HG03520 (cell line): ENCODE results near the gene COL6A1.

Experiments
- ATAC-seq: cut with Tn5 transposase; IDR thresholded peaks from one replicate; pipeline ENCODE4 v1.9.1; 2021; ENCODE audit warnings: mild to moderate bottlenecking, moderate library complexity; ENCODE audit not compliant: unreplicated experiment

Gene COL6A1

GRCh38 chr21:45993210-45994085 lies 11.9 kb downstream of the COL6A1 start:
- no peak for ATAC-seq

- no peak for ATAC-seq
Measured at GRCh38 chr21:45994086-45994661, 12.6 kb downstream of the COL6A1 start.

GRCh38 chr21:45994759-45995685 lies 13.5 kb downstream of the COL6A1 start:
- no peak for ATAC-seq

GRCh38 chr21:45995686-45996179 lies 14.2 kb downstream of the COL6A1 start:
- ATAC-seq = no peak

GRCh38 chr21:45996311-45997204 lies 15.0 kb downstream of the COL6A1 start:
- ATAC-seq = no peak

- ATAC-seq = no peak
Measured at GRCh38 chr21:45997205-45997494, 15.6 kb downstream of the COL6A1 start.

- ATAC-seq = no peak
Measured at GRCh38 chr21:45997495-45998275, 16.1 kb downstream of the COL6A1 start.

- ATAC-seq = no peak
Measured at GRCh38 chr21:45998276-45998701, 16.7 kb downstream of the COL6A1 start.

GRCh38 chr21:45998871-45999580 lies 17.5 kb downstream of the COL6A1 start:
- no peak for ATAC-seq

- ATAC-seq = no peak
Measured at GRCh38 chr21:45999581-46000181, 18.1 kb downstream of the COL6A1 start.

GRCh38 chr21:46000182-46000730 lies 18.7 kb downstream of the COL6A1 start:
- no peak for ATAC-seq

GRCh38 chr21:46000731-46001641 lies 19.4 kb downstream of the COL6A1 start:
- no peak for ATAC-seq

GRCh38 chr21:46001821-46002681 lies 20.5 kb downstream of the COL6A1 start:
- no peak for ATAC-seq

- no peak for ATAC-seq
Measured at GRCh38 chr21:46002841-46003574, 21.4 kb downstream of the COL6A1 start.

- no peak for ATAC-seq
Measured at GRCh38 chr21:46003575-46004007, 22.0 kb downstream of the COL6A1 start.
